Endothelial cell of umbilical vein (primary cell): ENCODE measurements around the gene GRM7.

Experiments used
- EZH2 ChIP-seq: IDR thresholded peaks from 2 replicates; pipeline ENCODE4 v1.6.1; 2012; ENCODE audit warnings: borderline replicate concordance, low read depth, mild to moderate bottlenecking, moderate library complexity, low read length, inconsistent platforms; ENCODE audit not compliant: severe bottlenecking
- FOS ChIP-seq: IDR thresholded peaks from 2 replicates; pipeline ENCODE4 v1.6.1; 2011; ENCODE audit warnings: mild to moderate bottlenecking, low read length, moderate library complexity, borderline replicate concordance; ENCODE audit not compliant: insufficient read depth
- JUN ChIP-seq: IDR thresholded peaks from 2 replicates; pipeline ENCODE4 v1.6.1; 2011; ENCODE audit warnings: borderline replicate concordance, low read depth; ENCODE audit not compliant: insufficient read length, insufficient read depth
- MYC ChIP-seq: IDR thresholded peaks from one replicate; pipeline ENCODE4 v1.6.1; 2011; ENCODE audit warnings: mild to moderate bottlenecking, low read depth, low read length
- POLR2A ChIP-seq: IDR thresholded peaks from 2 replicates; pipeline ENCODE4 v1.6.1; 2012; ENCODE audit warnings: low read depth, mild to moderate bottlenecking, control low read depth, low read length
- POLR2AphosphoS5 ChIP-seq: IDR thresholded peaks from 2 replicates; pipeline ENCODE4 v1.6.1; 2012; ENCODE audit warnings: low read depth, mild to moderate bottlenecking, control low read depth, low read length, moderate library complexity; ENCODE audit not compliant: insufficient read depth
- TF ChIP-seq, protein P1 (sequence below), 2 donors: IDR thresholded peaks; 1 replicate in 1 of 2; 2 replicates in 1 of 2; pipeline ENCODE4 v1.5.1; 2011; ENCODE audit warnings: low read length in 2 of 2, mild to moderate bottlenecking in 2 of 2, moderate library complexity in 2 of 2, control low read depth in 1 of 2, inconsistent platforms in 1 of 2, low read depth in 1 of 2; ENCODE audit not compliant: insufficient read depth in 1 of 2; ENCODE audit errors: extremely low read depth in 1 of 2
- TF ChIP-seq, protein P2 (sequence below): IDR thresholded peaks from 2 replicates; pipeline ENCODE4 v1.6.1; 2011; ENCODE audit not compliant: insufficient read depth, insufficient read length

DNA sequence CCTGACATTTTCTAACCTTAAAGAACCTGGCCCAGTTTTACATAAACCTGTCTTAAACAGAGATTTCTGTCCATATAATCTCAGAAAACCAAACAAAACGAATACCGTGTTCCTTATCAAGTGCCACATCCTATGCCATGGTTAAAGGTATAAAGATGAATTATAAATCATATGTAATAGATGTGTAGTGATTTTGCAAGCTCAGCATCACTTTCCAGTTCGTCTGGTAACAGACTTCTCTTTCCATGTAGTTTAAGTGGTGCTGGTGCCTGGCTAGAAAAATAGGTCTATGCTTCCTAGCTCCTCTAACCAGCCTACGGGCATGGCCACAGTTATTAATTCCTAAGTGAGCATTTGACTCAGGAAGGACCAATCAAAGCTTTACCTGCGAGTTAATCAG is 3.4 kb upstream of the GRM7 start:
- TF ChIP-seq, protein P1, sequence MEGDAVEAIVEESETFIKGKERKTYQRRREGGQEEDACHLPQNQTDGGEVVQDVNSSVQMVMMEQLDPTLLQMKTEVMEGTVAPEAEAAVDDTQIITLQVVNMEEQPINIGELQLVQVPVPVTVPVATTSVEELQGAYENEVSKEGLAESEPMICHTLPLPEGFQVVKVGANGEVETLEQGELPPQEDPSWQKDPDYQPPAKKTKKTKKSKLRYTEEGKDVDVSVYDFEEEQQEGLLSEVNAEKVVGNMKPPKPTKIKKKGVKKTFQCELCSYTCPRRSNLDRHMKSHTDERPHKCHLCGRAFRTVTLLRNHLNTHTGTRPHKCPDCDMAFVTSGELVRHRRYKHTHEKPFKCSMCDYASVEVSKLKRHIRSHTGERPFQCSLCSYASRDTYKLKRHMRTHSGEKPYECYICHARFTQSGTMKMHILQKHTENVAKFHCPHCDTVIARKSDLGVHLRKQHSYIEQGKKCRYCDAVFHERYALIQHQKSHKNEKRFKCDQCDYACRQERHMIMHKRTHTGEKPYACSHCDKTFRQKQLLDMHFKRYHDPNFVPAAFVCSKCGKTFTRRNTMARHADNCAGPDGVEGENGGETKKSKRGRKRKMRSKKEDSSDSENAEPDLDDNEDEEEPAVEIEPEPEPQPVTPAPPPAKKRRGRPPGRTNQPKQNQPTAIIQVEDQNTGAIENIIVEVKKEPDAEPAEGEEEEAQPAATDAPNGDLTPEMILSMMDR (IDR thresholded peaks at IDR 0.05; ENCODE audit: extremely low read depth in 1 of 2, insufficient read depth in 1 of 2, low read depth in 1 of 2, low read length in 2 of 2): no peak
- TF ChIP-seq POLR2A (no peak), MYC (no peak), EZH2 (no peak), FOS (no peak), JUN (no peak), POLR2AphosphoS5 (no peak)
- TF ChIP-seq, protein P2, sequence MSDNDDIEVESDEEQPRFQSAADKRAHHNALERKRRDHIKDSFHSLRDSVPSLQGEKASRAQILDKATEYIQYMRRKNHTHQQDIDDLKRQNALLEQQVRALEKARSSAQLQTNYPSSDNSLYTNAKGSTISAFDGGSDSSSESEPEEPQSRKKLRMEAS: no peak
